NCI-H1105 treated with DMSO at 0.1 percent for 48 hours (cell line): ENCODE measurements around the gene GDE1.

Source experiments
- DNase-seq: peaks from one replicate; lab custom pipeline; 2025; lab: John Stamatoyannopoulos, UW

The GDE1 gene

DNA sequence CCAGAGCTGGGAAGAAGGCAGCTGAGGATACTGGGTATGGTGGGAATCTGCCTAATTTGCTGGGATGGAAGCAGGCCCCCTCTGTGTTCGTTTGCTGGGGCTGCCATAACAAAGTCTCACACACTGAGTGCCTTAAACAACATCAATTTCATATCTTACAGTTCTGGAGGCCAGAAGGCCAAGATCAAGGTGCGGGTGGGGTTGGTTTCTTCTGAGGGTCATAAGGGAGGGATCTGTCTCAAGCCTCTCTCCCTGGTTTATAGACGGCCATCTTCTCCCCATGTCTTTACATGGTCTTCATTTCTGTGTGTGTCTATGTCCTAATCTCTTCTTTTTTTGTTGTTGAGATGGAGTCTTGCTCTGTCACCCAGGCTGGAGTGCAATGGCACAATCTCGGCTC lies 35.8 kb downstream of the GDE1 start:
- DNase-seq: no peak

DNA sequence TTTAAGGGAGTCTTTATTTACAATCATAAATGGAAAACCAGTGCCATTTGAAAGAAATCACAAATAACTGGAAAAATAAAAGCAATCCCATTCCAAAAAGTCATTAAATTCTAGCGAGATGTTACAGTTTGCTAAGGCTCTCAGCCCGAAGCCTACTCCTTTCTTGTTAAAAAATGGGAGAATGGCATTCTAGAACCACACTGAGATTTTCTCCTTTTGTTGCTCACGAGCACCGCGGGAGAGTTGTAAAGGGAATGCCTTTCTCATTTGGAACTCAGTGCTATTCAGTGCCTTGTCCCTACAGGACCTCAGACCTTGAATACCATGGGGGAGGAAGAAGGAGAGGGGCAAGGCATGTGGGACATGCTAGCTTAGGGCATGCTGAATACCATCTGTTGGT lies 36.3 kb downstream of the GDE1 start:
- DNase-seq: no peak

GRCh38 chr16:19484096-19484495 lies 37.8 kb downstream of the GDE1 start:
- DNase-seq: no peak

DNA sequence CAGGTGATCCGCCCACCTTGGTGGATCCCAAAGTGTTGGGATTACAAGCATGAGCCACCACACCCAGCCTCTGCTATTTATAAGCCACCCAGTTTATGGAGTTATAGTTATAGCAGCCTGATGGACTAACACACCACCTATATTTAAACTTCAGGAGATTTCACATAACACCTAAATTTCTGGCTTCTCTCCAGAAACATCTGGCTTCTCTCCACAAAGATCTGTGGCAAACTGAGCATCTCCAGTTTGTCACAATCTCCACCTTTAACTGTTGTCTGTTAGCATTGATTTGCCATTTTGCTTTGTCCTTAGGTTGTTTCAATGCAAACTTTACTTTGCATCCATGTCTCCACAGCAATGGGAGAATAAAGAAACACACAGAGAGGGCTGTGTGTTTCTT lies 39.6 kb downstream of the GDE1 start:
- DNase-seq: no peak

DNA sequence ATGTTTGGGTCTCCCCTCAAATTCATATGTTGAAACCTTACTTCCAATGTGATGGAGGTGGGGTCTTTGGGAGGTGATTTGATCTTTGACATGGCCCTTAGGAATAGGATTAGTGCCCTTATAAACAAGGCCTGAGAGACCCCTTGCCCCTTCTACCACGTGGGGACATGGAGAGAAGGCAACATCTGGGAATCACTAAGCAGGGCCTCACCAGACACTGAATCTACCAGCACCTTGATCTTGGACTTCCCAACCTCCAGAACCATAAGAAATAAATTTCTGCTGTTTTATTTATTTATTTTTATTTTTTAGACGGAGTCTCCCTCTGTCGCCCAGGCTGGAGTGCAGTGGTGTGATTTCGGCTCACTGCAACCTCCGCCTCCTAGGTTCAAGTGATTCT lies 40.1 kb downstream of the GDE1 start:
- DNase-seq: no peak

- DNase-seq: no peak
Observed at GRCh38 chr16:19481296-19481695, 40.6 kb downstream of the GDE1 start.

DNA sequence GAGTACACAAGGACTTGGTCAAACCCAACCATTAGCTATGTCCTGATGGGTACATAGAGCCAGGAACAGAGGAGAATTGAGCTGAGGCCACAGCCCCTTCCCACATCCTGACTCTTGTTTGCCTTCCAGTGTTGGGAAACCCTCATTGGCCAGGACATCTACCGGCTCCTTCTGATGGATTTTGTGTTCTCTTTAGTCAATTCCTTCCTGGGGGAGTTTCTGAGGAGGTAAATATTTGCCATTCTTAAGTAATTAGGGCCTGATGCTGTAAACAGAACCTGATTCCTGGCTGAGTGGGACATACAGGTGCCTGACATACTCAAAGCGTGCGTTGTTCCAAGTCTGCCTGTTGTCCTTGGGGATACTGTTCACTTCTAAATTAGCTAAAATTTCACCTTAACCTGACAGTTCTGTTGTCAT lies 42.6 kb downstream of the GDE1 start:
- no peak for DNase-seq

DNA sequence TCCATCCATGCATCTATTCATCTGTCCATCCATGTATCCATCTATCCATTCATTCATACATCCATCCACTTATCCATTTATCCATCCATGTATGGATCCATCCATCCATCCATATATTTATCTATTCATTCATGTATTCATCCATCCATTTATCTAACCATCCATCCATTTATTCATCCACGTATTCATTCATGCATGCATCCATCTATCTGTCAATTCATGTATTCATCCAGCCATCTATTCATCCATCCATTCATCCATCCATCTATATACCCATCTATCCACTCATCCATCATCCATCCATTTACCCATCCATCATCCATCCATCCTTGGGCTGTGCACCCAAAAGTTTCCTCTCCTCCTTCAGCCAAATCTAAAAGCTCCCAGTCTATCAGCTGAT lies 43.4 kb downstream of the GDE1 start:
- DNase-seq: no peak

GRCh38 chr16:19474617-19475016 lies 47.3 kb downstream of the GDE1 start:
- DNase-seq: no peak

GRCh38 chr16:19472482-19472881 lies 49.4 kb downstream of the GDE1 start:
- DNase-seq: no peak

- DNase-seq: no peak
Observed at GRCh38 chr16:19468300-19468699, 53.6 kb downstream of the GDE1 start.

- no peak for DNase-seq
Observed at GRCh38 chr16:19463468-19464315, 58.2 kb downstream of the GDE1 start.

GRCh38 chr16:19460397-19460796 lies 61.5 kb downstream of the GDE1 start:
- DNase-seq: no peak

DNA sequence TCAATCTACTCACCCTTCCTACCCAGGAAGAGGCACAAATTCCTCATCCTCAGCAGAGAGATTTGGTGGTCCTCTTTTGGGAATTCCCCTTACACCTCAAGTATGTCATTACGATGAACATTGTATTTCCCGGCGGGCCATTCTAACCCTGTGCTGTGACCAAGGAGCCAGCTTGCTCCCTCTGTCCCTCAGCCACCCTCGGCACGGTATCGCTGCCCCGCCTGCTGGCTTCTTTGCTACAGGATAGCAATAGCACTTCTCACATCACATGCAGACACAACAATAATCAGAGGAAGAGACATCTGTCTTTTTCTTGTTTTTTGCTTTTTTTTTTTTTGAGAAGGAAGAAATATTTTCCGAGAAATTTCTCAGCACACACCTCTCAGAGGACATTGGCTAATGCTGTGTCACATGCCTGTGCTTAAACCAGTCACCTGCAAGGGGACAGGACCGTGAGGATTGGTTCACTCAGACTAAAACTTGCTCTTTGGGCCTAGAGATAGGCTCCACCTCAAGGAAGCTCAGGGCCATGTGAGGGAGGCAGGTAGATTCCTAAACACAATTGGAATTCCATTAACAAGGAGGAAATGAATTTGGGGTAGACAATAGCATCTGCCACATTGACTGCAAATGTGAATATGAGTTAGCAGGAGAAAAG lies 63.0 kb downstream of the GDE1 start:
- DNase-seq: no peak
